HG02884 (cell line): ENCODE data around the gene TFE3.

Experiments
- ATAC-seq: cut with Tn5 transposase; IDR thresholded peaks from one replicate; pipeline ENCODE4 v1.9.1; 2021; ENCODE audit warnings: mild to moderate bottlenecking, moderate library complexity; ENCODE audit not compliant: unreplicated experiment

The TFE3 gene

DNA sequence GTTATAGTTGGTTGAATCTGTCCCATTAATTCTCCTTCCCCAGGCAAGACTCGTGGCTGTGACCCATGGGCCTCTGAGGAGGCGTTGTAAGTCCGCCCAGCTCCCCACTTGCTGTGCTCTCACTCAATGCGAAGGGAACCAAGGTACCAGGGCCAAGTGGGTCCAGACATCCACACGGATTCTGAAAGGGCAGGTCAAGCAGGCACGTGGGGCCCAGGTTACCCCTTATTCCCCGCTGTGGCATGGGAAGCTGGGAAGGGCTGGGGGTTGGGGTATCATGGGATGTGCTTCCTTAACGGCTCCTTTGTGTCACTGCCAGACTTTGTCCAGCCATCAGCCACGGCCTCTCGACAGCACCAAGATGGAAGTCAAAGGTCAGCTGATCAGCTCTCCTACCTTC is 18.8 kb upstream of the TFE3 start:
- no peak for ATAC-seq

DNA sequence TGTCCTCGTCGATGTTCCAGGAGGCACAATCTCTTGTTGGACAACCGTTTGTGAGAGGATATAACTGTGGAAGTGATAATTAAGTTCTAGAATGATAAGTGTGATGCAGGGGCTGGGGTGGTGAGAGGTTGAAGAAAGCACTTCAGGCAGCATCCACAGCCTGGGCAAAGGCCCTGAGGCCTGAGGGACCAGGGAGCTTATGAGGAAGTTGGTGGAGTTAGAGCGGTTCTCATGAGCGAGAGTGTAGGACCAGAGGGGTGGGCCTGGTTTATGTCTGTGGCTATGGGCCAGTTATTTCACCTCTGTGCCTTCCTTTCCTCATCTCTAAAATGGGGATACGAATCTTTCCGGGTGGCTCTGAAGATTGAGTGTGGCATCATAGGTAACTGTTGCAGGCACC is 18.3 kb upstream of the TFE3 start:
- no peak for ATAC-seq

DNA sequence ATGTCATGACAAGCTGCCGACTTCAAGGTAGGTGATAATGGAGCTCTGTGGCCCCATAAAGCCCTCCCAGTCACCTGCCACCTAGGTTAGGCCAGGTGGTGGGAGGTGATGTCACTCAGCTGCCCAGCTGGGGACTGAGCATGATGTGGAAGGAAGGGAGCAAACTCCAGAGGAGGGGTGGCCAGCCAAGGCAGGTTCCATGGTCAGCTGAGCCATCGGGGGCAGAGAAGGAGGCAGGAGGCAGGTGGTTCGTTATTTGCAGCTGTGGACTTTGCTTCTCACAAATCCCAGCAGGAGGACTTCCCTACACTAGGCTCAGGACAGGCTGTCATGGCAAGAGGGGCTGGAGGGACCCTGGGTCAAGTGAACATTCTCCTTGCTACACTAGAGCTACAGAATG is 17.8 kb upstream of the TFE3 start:
- ATAC-seq, result no peak

DNA sequence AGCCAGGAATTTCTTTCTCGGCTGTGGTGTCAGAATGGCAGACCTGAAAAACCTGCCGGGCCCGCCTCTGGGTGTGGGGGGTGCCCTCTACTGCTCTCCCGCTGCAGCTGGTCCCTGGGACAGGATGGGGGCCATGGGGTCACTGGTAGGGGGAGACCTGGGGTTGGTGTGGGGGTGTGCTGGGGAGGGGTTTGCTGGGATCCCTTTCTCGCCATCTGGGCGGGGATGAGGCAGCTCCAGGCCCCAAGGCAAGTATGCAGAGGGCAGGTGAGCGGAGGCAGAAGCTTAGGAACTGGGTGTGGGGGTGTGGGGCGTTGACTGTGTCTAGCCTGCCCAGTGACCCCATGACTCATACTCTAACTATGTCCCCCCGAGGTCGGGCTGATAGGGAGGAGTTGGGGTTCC is 16.5 kb upstream of the TFE3 start:
- no peak for ATAC-seq

DNA sequence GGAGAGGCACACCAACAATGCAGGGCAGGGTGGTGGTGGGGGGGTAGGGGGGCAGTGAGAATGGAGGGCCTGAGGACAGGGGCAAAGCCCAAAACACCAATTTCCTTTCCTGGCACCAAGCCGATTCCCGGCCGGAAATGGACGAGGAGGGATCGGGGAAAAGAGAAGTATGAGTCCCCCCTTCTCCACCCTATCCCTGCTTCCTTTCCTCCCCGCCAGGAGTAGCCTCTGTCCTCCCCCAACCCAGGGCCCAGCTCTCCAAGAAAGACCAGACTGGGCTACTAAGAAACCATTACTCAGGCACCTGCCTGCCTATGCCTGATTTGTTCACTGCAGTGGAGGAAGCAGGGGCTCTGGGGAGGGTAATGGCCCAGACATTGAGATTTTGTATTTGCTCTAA is 16.0 kb upstream of the TFE3 start:
- ATAC-seq, result no peak

DNA sequence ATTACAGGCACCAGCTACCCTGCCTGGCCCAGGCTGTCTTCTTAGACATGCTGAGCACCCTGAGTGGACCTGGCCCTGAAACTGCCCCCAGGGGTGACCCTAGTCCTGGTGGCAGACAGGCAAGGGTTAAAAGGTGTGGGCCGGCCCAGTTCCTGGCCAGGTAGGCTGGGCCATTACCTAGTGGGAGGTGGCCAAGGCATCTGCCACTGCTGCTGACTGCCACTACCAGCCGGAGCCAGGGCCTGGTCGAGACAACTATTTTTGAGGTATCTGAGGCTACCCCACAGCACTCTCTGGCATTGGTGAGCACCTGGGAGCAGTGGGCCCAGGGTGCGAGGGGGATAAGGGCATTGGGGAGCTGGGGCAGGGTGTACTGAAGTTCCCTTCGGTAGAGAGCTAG is 15.6 kb upstream of the TFE3 start, which contains the start of gene CCDC120:
Gene CCDC120 (plus strand): TSS at position 206 of the 400 bp plus-strand sequence. CDS start 3,043 bp downstream, outside the sequence.
- ATAC-seq, result no peak

DNA sequence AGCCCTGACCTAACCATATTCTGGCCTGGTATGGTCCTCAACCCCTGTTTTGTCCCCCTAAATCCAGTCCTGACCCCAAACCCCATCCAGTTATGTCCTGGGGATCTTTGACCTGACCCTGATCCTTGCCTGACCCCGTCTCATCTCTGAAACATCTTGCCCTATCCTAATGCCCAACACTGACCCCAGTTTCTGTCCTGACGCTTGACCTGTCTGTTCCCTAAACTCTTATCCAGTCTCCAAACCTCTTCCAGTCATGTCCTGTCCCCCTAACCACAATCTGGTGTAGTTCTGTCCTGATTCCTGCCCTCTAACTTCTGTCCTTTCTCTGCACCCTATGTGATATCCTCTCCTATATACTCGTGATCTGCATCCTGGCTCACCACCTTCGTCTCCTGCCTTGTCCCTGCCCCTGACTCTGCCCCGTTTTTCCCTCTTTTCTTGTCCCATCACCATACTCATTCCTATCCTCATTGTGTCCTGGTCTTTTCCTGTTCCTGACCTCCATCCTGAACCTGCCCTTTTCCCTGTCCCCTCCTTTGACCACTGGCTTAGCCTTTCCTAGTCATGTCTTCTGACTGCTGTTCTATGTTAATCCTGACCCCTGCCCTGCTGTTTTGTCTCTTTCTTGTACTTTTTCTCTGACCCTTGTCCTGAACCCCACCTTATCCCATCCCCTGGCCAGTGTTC is 11.1 kb upstream of the TFE3 start:
- no peak for ATAC-seq

DNA sequence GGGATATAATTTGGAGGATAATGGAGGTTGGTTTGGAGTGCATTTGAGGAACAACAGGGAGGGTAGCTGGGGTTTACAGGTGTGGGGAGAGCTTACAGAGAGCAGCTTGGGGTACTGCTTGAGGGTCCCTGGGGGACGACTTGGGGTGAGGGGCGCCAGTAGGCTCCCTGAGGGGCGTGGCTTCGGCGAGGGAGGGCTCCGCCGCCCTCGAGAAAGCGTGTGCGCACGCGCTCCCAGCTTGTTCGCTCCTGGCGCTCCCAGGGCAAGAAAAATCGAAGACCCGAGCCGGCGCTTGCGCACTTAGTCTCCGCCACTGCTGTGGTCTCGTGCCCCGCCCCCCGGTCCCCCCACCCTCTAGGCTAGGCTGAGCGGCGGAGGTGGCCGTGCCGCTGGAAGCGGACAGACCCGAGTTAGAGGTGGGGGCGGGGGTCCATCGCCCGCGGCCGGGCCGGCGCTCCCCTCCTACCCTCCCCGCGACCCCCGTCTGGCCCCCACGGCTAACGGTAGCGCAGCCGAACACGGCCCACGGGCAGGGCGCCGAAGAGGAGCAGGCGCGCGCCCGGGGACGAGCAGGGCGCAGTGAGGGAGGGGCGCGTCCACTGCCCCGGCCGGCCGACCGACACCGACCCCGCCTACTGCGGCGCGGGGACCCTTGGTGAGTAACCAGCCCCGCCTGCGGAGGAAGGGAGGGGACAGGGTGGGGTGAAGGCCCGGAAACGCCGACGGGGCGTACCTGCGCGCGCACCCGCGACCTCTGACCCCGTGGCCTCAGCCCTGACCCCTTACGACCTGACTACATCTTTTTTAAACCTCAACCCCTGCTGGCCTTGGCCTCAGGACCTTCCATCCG is 10.3 kb upstream of the TFE3 start:
- ATAC-seq, result no peak

DNA sequence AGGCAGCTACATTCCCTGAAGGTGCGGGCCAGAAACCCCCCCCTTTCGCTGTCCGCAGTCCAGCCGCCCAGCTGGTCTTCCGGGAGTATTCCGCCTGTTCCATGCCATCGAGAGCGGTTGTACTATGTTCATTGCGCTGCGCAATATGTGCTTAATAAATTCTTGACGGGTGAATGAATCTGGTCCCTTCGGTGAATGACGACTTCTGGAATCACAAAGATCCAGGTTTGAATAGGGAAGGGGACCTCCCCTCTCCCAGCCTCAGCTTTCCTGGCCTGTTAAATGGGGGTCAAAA is 777 bp upstream of the TFE3 start:
- no peak for ATAC-seq

DNA sequence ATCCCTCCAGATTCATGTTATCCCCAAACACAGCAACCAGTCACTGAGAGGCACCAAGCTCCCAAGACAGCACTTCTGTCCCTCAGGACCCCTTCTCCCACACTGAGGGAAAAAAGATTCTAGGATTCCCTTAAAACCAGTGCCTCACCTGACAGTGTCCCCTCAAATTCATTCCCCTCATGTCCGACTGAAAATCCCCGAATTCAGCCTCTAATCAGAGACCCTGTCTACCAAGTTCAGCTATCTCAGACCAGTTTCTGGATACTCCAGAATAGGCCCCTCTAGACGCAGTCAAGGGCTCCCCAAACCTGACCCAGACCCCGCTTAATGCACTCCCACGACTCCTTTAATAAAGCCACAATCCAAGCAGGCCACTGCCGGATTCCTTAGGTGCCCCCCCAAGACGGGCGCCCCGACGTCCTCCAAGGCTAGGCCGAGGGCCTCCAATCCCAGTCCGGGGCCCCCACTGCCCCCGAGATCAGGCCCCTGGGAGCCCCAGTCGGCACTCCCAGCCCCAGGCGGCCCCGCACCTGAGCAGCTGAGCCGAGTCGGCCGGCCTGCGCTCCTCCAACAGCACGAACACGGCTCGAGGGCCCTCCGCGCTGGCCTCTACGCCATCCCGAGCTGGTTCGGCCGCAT is 457 bp downstream of the TFE3 start:
- no peak for ATAC-seq

DNA sequence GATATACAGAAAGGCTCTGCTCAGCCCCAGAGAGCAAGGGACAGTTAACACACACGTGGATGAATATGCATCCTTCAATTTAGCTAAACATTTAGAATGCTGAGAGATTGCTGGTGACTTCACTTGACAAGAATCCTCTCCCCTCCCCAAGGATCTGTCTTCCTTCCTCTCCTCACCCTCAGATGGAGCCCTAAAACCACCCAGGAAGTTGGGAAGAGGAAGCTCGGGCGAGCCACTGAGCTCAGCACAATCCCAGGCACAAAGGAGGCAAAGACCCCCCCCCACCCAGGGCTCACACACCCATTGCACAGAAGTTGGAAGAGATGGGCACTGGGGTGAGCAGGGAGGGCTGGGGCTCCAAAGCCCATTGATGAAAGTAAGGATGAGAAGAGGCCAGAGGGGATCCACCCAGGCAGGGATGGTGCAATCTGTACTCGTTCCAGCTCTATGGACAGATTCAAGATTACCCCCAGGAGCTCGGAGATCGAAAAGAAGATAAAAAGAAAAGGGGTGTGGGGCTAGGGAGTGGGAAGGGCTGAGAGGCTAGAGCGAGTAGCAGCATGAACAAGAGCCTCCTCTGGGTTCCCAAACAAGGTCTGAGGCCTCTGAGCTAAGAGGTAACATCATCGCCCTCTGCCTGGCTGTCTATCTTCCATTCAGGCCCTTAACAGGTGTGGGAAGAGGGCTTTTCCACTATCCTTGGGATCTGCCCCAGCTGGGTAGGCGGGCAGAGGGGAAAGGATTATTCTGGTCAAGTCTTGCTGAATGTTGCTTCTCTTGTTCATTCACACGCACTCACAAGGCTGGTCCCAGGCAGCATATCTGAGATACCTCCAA is 1.2 kb downstream of the TFE3 start:
- ATAC-seq, result no peak

DNA sequence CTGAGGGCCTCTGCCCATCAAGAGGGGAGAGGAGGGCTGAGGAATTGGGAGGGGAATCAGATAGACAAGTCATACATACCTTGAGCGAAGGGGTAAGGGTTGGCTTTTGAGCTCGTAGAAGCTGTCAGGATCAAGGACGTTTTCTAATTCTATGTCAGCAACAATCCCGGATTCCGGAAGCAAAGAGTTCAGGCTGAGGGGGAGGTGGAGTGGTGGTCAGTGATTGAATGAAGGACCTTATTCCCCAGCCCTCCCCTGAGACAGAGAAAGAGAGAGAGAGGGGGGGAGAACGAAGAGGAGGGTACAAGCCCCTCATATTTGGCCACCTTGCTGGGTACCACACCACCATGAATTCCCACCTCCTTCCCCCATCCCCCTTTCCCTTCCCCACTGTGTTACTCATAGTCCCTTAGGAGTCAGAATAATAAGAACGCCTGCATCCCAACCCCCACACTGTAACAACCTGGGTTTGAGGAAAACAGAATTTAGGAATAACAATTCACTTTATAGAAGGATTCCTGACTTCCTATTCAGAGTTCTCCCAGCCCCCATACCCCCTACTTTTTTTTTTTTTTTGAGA is 2.7 kb downstream of the TFE3 start:
- ATAC-seq, result no peak

DNA sequence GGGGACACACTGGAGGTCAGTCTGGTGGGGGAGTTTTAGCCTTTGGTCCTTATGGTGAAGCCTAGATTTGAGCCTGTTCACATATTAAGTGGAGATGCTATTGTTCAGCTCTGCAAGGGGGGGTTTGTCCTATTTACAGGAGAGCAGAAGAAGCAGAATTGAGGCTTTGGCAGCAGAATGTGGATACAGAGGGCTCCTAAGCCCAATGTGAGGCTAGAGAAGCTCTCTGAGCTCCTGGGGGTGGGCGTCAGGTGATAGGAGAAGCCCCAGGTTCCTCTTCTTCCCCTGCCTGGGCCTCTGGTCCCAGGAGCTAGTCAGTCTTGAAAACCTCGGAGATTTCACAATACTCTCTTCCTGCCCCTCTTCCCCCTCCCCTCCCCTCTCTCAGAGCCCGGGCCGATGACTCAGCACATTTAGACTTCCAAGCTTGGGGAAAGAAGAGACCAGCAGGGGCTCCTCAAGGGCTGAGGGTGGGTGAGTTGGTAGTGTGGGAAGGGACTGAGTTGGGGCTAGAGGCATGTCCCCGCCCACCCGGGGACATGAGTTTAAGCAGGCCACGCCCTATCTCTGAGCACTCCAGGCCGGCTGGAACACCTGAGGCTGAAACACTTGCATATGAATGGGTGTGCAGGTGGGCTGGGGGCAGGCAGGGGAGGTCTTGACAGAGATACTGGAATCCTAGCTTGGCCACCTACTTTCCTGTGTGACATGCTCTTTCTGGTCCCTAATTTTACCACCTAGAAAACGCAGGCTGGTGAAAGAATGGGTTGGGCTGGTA is 3.4 kb downstream of the TFE3 start:
- ATAC-seq, result no peak

DNA sequence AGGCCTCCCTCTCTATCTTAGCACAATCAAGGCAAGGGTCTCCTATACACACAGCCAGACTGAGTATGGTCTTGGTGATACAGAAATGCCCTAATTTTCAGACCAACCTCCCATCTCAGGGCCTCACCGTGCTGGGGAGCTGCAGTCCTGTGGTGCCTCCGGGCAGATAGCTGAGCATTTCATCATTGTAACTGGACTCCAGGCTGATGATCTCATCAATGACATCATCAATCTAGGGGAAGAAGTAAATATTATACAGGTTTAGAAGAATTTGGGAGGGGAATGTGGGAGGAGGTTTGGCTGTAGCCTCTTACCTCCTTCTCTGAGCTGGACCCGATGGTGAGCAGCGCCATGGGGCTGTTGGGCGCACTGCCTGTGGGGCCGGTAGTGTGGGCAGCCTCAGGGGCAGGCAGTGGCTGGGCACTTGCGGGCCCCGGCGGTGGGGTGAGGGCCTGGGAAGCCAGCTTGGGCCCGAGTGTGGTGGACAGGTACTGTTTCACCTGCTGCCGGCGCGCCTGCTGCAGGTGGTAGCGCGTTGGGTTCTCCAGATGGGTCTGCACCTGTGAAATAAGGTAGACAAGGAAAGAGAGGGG is 5.2 kb downstream of the TFE3 start:
- ATAC-seq, result no peak

DNA sequence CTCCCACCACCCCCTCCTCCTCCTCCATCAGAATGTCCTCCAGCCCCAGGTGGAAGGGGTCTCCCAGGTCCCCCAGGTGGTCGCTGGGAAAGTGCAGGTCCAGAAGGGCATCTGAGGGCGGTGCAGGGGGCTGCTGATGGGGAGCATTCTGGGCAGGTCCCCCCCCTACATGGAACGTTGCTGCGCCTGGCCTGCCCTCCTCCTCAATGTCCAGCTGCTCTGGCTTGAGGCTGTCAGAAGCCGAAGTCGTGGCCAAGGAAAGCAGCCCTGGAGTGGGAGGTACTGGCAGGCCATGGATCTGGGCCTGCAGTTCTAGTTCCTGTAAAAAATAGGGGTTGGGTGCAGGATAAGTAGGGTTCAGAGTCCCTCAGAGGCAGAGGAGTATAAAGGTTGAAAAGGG is 12.9 kb downstream of the TFE3 start:
- no peak for ATAC-seq

DNA sequence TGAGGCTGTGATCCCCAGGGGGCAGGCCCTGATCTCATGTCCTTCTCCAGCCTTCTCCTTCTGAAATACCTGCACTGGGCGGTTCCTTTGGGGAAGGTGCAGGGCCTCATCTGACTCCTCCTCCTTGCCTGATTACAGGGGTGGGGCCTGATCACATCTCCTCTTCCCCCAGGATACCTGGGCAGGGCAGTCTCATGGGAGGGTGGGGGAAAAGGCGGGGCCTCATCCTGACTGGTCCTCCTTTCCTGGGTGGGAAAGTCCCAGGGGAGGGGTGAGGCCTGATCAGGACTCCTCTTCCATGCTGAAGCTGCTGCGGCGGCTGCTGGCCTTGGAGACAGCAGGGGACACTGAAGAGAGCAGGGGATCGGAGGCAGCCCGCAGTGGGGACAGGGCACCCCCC is 13.3 kb downstream of the TFE3 start:
- ATAC-seq, result no peak

DNA sequence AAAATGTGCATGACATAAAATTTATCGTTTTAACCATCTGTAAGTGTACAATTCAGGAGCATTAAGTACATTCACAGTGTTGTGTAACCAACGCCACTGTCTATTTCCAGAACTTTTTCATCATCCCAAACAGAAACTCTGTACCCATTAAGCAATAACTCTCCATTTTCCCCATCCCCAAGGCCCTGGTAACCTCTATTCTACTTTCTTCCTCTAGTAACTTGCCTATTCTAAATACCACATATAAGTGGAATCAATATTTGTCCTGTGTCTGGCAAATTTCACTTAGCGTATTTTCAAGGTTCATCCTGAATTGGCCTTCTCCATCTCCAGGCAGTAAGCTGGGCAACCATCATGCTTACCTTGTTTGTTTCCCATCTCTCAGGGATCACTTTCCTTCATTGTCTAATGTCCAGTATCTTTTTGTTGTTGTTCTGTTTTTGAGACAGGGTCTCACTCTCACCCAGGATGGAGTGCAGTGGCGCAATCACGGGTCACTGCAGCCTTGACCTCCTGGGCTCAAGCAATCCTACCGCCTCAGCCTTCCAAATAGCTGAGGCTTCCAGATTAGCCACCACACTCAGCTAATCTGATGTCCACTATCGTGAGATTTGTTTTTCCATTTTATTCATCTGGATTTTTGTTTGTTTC is 23.4 kb downstream of the TFE3 start:
- no peak for ATAC-seq

DNA sequence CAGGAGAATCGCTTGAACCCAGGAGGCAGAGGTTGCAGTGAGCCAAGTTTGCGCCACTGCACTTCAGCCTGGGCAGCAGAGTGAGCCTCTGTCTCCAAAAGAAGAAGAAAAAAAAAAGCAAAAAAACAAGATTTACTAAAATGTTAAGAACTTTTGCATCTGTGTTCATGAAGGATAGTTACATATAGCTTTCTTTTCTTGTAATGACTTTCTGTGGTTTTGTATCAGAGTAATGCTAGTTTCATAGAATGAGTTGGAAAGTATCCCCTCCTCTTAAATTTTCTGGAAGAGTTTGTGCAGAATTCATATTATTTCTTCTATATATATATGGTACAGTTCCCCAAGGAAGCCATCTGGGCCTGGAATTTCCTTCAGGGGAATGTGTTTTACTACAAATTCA is 24.1 kb downstream of the TFE3 start:
- no peak for ATAC-seq

DNA sequence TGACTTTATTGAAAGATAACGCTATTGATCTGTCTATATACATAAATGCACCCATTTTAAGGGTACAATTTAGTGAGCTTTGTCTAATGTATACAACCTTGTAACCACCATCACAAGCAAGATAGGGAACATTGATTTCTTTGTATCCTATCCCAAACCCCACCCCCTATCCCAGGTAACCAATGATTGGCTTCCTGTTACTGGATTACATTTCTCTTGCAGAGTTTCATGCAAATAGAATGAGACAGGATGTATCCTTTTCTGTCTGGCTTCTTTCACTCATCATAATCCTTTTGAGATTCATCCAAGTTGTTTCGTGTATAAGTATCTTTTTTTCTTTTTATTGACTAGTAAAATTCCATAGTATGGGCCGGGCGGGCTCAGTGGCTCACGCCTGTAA is 39.5 kb downstream of the TFE3 start:
- no peak for ATAC-seq
